HepG2 (cell line): Measurements from ENCODE around the gene RAET1E. TPM values are rescaled to one million over a fixed set of nuclear protein-coding genes. Genes with fewer than 3 reads are reported as not detected.

ENCODE experiments used
- ELF3 ChIP-seq: IDR thresholded peaks from 2 replicates; pipeline ENCODE4 v1.6.1; 2016; ENCODE audit warnings: missing genetic modification reagents, missing compliant biosample characterization
- ISX ChIP-seq: sonication (generic); formaldehyde crosslinking; conservative IDR thresholded peaks from 2 replicates; pipeline ENCODE4 v1.5.0; 2020; ENCODE audit warnings: missing genetic modification reagents
- MLLT10 ChIP-seq: sonication (generic); formaldehyde crosslinking; IDR thresholded peaks from 2 replicates; pipeline ENCODE4 v1.4.0; 2020; ENCODE audit warnings: missing genetic modification reagents
- NCOA1 ChIP-seq: sonication (generic); formaldehyde crosslinking; IDR thresholded peaks from 2 replicates; pipeline ENCODE4 v1.9.0; 2021; ENCODE audit warnings: missing genetic modification reagents
- SMC3 ChIP-seq: IDR thresholded peaks from 2 replicates; pipeline ENCODE4 v1.6.1; 2011; ENCODE audit warnings: low read length, improper control_type of control experiment
- SYNCRIP ChIP-seq: fragments of 200-400 bp; formaldehyde crosslinking; IDR thresholded peaks from 2 replicates; pipeline ENCODE4 v1.6.1; 2018; ENCODE audit warnings: mild to moderate bottlenecking, low read depth, low read length; ENCODE audit not compliant: insufficient read depth
- ZBTB1 ChIP-seq: sonication (generic); formaldehyde crosslinking; IDR thresholded peaks from 2 replicates; pipeline ENCODE4 v1.4.0; 2020; ENCODE audit warnings: missing genetic modification reagents, borderline replicate concordance
- ZMYM3 ChIP-seq: sonication (generic); formaldehyde crosslinking; IDR thresholded peaks from 2 replicates; pipeline ENCODE4 v1.5.1; 2020; ENCODE audit warnings: mild to moderate bottlenecking, missing genetic modification reagents
- ZNF253 ChIP-seq: sonication (generic); formaldehyde crosslinking; IDR thresholded peaks from 2 replicates; pipeline ENCODE4 v1.8.0; 2022; ENCODE audit warnings: mild to moderate bottlenecking, missing genetic modification reagents, borderline replicate concordance
- ZNF292 ChIP-seq: sonication (generic); formaldehyde crosslinking; IDR thresholded peaks from 2 replicates; pipeline ENCODE4 v1.8.1; 2022; ENCODE audit warnings: mild to moderate bottlenecking, low read depth, missing genetic modification reagents, borderline replicate concordance
- ZNF335 ChIP-seq: sonication (generic); formaldehyde crosslinking; IDR thresholded peaks from 2 replicates; pipeline ENCODE4 v1.4.0; 2020; ENCODE audit warnings: missing genetic modification reagents
- ZNF598 ChIP-seq: sonication (generic); formaldehyde crosslinking; IDR thresholded peaks from 2 replicates; pipeline ENCODE4 v1.5.1; 2020; ENCODE audit warnings: mild to moderate bottlenecking, missing genetic modification reagents, borderline replicate concordance
- ZNF616 ChIP-seq: sonication (generic); formaldehyde crosslinking; IDR thresholded peaks from 2 replicates; pipeline ENCODE4 v1.5.0; 2020; ENCODE audit warnings: low read depth, mild to moderate bottlenecking, missing genetic modification reagents
- polyA plus RNA-seq, 8 experiments: library from polyadenylated mRNA; depleted of rRNA in 3 of 8; stranded (reverse) in 7 of 8; unstranded in 1 of 8; fragments of >200 nt; fragmentation: Illumina TruSeq in 4 of 8; extraction: Trizol in 4 of 8; gene quantifications; 2 replicates each; pipeline versions ENCODE4 v1.2.1 to v1.2.3, GENCODE V29; 2011 to 2016; ENCODE audit warnings: low read depth in 4 of 8, missing spikeins in 1 of 8, mixed read lengths in 1 of 8; ENCODE audit not compliant: insufficient read depth in 1 of 8
- total RNA-seq, 5 experiments: library from RNA; depleted of rRNA; stranded (reverse); fragments of >200 nt; fragmentation: Illumina TruSeq; extraction: Trizol; gene quantifications; 2 replicates each; pipeline ENCODE4 v1.2.3, GENCODE V29; 2016; ENCODE audit warnings: low read depth in 1 of 5
- TF ChIP-seq, protein P1 (sequence below): sonication (generic); formaldehyde crosslinking; IDR thresholded peaks from 2 replicates; pipeline ENCODE4 v1.5.0; 2020; ENCODE audit warnings: mild to moderate bottlenecking, missing genetic modification reagents
- TF ChIP-seq, protein P2 (sequence below): sonication (generic); formaldehyde crosslinking; IDR thresholded peaks from 2 replicates; pipeline ENCODE4 v1.4.0; 2020; ENCODE audit warnings: missing genetic modification reagents
- TF ChIP-seq, protein P3 (sequence below): sonication (generic); formaldehyde crosslinking; IDR thresholded peaks from 2 replicates; pipeline ENCODE4 v1.4.0; 2020; ENCODE audit warnings: missing genetic modification reagents

Gene RAET1E
- total and polyA plus RNA-seq, 2 of the 13 experiments (the other 11 are each of a cell fraction or from before 2014, with no cell fraction given), result not detected

DNA sequence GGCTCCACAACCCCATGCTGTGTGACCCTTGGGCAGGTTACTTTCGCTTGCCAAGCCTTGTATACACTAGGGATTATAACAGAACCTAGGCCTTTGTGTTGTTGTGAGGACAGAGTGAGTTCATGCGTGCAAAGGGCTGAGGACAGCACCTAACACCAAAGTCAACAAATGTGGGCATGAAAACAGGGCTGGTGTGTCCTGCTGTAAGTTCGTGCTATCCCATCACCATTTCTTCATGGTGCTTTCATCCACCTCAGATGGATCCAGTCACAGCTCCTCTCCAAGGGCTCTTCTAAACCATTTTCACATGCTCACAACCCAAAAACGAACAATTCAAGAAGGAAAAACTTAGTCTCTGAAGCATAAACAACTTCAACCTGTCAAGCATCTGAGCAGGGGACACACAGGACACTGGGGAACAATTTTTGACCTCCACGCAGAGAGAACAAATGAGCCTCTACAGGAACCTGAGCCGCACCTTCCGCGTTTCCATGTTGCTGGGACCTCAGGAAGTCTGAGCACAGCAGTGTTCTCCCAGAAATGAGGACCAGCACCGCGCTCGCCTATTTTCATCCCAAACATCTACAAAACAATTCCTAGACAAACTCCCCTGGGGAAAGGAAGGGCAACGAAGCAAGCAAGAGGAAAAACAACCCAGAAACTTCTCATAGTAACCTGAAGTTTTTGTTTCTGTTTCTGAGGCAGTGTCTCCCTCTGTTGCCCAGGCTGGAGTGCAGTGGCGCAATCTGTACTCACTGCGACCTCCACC is 36.9 kb downstream of the RAET1E start (continued):
- no peak for TF ChIP-seq ISX (CRISPR knock-in tag)
- TF ChIP-seq MLLT10 (CRISPR knock-in tag), result no peak
- TF ChIP-seq ZBTB1 (CRISPR knock-in tag), result no peak
- TF ChIP-seq ZNF253, result no peak
- TF ChIP-seq SYNCRIP, result no peak
- TF ChIP-seq NCOA1 (CRISPR knock-in tag), result no peak
- TF ChIP-seq ZMYM3, result peak; percentile 76
- no peak for TF ChIP-seq ZNF616 (CRISPR knock-in tag)
- TF ChIP-seq ZNF335 (CRISPR knock-in tag), result peak; percentile 92
- TF ChIP-seq ELF3, result peak; percentile 67
- peak; percentile 59; the same call in 1 of the 2 replicates for TF ChIP-seq ZNF598 (CRISPR knock-in tag)
- TF ChIP-seq, protein P1, sequence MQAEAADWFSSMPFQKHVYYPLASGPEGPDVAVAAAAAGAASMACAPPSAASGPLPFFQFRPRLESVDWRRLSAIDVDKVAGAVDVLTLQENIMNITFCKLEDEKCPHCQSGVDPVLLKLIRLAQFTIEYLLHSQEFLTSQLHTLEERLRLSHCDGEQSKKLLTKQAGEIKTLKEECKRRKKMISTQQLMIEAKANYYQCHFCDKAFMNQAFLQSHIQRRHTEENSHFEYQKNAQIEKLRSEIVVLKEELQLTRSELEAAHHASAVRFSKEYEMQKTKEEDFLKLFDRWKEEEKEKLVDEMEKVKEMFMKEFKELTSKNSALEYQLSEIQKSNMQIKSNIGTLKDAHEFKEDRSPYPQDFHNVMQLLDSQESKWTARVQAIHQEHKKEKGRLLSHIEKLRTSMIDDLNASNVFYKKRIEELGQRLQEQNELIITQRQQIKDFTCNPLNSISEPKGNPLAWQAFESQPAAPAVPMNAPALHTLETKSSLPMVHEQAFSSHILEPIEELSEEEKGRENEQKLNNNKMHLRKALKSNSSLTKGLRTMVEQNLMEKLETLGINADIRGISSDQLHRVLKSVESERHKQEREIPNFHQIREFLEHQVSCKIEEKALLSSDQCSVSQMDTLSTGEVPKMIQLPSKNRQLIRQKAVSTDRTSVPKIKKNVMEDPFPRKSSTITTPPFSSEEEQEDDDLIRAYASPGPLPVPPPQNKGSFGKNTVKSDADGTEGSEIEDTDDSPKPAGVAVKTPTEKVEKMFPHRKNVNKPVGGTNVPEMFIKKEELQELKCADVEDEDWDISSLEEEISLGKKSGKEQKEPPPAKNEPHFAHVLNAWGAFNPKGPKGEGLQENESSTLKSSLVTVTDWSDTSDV (CRISPR knock-in tag), result no peak
- TF ChIP-seq, protein P2, sequence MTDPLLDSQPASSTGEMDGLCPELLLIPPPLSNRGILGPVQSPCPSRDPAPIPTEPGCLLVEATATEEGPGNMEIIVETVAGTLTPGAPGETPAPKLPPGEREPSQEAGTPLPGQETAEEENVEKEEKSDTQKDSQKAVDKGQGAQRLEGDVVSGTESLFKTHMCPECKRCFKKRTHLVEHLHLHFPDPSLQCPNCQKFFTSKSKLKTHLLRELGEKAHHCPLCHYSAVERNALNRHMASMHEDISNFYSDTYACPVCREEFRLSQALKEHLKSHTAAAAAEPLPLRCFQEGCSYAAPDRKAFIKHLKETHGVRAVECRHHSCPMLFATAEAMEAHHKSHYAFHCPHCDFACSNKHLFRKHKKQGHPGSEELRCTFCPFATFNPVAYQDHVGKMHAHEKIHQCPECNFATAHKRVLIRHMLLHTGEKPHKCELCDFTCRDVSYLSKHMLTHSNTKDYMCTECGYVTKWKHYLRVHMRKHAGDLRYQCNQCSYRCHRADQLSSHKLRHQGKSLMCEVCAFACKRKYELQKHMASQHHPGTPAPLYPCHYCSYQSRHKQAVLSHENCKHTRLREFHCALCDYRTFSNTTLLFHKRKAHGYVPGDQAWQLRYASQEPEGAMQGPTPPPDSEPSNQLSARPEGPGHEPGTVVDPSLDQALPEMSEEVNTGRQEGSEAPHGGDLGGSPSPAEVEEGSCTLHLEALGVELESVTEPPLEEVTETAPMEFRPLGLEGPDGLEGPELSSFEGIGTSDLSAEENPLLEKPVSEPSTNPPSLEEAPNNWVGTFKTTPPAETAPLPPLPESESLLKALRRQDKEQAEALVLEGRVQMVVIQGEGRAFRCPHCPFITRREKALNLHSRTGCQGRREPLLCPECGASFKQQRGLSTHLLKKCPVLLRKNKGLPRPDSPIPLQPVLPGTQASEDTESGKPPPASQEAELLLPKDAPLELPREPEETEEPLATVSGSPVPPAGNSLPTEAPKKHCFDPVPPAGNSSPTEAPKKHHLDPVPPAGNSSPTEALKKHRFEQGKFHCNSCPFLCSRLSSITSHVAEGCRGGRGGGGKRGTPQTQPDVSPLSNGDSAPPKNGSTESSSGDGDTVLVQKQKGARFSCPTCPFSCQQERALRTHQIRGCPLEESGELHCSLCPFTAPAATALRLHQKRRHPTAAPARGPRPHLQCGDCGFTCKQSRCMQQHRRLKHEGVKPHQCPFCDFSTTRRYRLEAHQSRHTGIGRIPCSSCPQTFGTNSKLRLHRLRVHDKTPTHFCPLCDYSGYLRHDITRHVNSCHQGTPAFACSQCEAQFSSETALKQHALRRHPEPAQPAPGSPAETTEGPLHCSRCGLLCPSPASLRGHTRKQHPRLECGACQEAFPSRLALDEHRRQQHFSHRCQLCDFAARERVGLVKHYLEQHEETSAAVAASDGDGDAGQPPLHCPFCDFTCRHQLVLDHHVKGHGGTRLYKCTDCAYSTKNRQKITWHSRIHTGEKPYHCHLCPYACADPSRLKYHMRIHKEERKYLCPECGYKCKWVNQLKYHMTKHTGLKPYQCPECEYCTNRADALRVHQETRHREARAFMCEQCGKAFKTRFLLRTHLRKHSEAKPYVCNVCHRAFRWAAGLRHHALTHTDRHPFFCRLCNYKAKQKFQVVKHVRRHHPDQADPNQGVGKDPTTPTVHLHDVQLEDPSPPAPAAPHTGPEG (CRISPR knock-in tag), result no peak; the same call in 1 of the 2 replicates
- TF ChIP-seq, protein P3, sequence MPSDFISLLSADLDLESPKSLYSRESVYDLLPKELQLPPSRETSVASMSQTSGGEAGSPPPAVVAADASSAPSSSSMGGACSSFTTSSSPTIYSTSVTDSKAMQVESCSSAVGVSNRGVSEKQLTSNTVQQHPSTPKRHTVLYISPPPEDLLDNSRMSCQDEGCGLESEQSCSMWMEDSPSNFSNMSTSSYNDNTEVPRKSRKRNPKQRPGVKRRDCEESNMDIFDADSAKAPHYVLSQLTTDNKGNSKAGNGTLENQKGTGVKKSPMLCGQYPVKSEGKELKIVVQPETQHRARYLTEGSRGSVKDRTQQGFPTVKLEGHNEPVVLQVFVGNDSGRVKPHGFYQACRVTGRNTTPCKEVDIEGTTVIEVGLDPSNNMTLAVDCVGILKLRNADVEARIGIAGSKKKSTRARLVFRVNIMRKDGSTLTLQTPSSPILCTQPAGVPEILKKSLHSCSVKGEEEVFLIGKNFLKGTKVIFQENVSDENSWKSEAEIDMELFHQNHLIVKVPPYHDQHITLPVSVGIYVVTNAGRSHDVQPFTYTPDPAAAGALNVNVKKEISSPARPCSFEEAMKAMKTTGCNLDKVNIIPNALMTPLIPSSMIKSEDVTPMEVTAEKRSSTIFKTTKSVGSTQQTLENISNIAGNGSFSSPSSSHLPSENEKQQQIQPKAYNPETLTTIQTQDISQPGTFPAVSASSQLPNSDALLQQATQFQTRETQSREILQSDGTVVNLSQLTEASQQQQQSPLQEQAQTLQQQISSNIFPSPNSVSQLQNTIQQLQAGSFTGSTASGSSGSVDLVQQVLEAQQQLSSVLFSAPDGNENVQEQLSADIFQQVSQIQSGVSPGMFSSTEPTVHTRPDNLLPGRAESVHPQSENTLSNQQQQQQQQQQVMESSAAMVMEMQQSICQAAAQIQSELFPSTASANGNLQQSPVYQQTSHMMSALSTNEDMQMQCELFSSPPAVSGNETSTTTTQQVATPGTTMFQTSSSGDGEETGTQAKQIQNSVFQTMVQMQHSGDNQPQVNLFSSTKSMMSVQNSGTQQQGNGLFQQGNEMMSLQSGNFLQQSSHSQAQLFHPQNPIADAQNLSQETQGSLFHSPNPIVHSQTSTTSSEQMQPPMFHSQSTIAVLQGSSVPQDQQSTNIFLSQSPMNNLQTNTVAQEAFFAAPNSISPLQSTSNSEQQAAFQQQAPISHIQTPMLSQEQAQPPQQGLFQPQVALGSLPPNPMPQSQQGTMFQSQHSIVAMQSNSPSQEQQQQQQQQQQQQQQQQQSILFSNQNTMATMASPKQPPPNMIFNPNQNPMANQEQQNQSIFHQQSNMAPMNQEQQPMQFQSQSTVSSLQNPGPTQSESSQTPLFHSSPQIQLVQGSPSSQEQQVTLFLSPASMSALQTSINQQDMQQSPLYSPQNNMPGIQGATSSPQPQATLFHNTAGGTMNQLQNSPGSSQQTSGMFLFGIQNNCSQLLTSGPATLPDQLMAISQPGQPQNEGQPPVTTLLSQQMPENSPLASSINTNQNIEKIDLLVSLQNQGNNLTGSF (CRISPR knock-in tag), result no peak
- TF ChIP-seq ZNF292 (CRISPR knock-in tag), result peak; percentile 95; the same call in 1 of the 2 replicates
- peak; percentile 55 for TF ChIP-seq SMC3
